ENCODE measurements around the gene KHNYN. TPM values are rescaled to one million over a fixed set of nuclear protein-coding genes. Genes with fewer than 3 reads are reported as not detected.

Gene KHNYN
- total RNA-seq, 1 donor from 2014 or later, result 128 TPM

DNA sequence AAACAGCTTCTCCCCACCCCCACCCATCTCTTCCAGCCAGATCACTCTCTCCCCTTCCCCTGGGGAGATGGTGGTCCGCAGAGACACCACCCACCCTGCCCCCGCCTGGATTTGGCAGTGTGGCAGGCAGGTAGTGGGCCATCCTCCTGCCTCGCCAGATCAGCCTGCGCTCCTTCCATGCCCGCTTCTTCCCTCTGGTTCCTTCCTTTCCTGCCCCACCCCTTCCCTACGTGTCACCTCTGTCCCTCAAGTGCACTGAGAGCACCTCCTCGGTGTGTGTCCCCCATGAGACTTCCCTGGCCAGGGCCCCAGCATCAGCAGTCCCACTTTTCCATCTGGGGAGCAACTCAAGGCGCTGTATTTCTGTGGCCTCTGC is 30.3 kb upstream of the KHNYN start:
- FAIRE-seq, result no peak
- Histone ChIP-seq H3K4me3 (ENCODE audit: low read depth, low read length) (peak overlapping the region; percentile 43), H3K36me3 (ENCODE audit: control insufficient read depth, insufficient read depth, low read length) (no peaks in the 10 kb centered on the region), H3K27me3 (ENCODE audit: control insufficient read depth, insufficient read depth, low read length) (no peaks in the 10 kb centered on the region)
- TF ChIP-seq, protein P1, sequence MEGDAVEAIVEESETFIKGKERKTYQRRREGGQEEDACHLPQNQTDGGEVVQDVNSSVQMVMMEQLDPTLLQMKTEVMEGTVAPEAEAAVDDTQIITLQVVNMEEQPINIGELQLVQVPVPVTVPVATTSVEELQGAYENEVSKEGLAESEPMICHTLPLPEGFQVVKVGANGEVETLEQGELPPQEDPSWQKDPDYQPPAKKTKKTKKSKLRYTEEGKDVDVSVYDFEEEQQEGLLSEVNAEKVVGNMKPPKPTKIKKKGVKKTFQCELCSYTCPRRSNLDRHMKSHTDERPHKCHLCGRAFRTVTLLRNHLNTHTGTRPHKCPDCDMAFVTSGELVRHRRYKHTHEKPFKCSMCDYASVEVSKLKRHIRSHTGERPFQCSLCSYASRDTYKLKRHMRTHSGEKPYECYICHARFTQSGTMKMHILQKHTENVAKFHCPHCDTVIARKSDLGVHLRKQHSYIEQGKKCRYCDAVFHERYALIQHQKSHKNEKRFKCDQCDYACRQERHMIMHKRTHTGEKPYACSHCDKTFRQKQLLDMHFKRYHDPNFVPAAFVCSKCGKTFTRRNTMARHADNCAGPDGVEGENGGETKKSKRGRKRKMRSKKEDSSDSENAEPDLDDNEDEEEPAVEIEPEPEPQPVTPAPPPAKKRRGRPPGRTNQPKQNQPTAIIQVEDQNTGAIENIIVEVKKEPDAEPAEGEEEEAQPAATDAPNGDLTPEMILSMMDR (IDR thresholded peaks at IDR 0.05; ENCODE audit: insufficient read depth, low read length, severe bottlenecking), result no peak
- no peak for DNase-seq (ENCODE audit: low read depth)

DNA sequence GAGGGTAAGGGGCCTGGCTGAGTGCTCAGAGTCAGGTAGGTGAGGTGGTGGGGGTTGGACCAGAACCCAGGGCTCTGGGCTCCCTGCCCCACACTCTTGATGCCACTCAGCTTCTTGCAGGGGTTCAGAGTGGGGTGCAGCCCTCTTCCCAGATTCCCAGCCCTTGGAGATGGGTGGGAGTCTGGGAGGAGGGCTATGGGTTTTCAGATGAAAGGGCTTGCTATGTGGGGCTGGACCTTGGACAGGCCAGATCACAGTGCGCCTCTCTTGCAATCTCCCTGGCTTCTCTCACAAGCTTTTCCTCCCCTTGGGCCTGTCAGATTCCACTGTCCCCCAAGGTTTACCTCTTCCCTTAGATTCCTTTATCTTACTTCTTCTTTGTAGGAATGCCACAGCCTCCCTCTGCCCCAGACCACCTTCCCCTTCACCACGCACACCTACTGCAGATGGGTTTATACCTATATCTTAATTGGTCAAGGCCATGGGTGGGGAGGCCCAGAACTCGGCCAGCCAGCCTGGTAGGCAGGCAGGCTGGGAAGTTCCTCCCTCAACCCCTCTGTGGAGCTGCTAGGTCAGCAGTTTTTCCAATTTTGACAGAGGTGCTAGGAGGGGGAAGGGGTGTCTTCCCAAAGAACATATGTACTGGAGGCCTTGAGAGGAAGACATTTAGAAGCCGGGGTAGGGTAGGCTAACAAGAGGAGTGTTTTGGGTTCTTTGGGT is 29.6 kb upstream of the KHNYN start:
- Histone ChIP-seq H3K36me3 (ENCODE audit: control insufficient read depth, insufficient read depth, low read length) (no peaks in the 10 kb centered on the region), H3K27me3 (ENCODE audit: control insufficient read depth, insufficient read depth, low read length) (no peaks in the 10 kb centered on the region), H3K4me3 (ENCODE audit: low read depth, low read length) (no peak overlapping the region)
- DNase-seq (ENCODE audit: low read depth) (no peak), FAIRE-seq (no peak)
- TF ChIP-seq, protein P1 (IDR thresholded peaks at IDR 0.05; ENCODE audit: insufficient read depth, low read length, severe bottlenecking), result no peak

DNA sequence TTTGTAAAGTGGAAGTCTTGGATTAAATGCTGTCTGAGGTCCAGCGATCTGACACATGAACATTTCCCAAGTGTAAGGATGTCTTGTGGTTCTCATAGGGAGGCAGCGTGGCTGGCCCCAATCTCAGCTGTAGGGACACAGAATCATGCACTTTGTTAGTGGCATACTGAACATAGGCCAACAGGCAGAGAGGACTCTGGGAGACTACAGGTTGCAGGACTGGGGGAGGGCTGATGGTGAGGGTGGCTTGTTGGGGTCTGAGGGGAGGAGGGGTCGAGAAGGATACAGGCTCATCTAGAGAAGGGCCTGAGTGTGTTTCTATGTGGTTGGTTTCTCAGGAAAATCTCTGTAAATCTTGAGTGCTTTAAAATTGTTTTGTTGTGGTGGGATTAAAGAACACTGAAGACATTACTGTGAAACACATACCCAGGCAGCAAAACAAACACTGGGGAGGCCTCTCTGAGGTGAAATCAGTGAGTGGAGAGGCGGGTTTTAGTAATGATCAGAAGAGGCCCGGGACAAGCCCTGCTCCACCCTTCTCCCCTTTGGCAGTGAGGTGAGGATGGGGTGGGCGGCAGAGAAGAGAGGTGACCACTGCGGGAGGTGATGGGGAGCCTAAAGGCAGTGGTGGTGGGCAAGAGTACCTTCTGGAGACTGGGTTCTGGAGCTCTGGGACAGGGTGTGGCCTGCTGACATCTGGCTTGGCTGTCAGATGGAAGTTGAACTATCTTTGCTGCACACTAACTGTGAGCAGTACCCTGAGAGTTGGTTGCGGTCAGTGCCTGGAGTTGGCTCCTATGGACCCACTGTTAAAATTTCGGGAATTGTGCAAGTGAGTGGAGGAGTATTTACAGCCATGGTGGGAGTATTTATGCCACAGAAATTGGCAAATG is 27.7 kb upstream of the KHNYN start:
- Histone ChIP-seq H3K27me3 (ENCODE audit: control insufficient read depth, insufficient read depth, low read length) (no peaks in the 10 kb centered on the region), H3K4me3 (ENCODE audit: low read depth, low read length) (no peak overlapping the region), H3K36me3 (ENCODE audit: control insufficient read depth, insufficient read depth, low read length) (peaks cover 2% of the 10 kb centered on the region)
- FAIRE-seq (no peak), DNase-seq (ENCODE audit: low read depth) (no peak)
- TF ChIP-seq, protein P1 (IDR thresholded peaks at IDR 0.05; ENCODE audit: insufficient read depth, low read length, severe bottlenecking), result no peak

DNA sequence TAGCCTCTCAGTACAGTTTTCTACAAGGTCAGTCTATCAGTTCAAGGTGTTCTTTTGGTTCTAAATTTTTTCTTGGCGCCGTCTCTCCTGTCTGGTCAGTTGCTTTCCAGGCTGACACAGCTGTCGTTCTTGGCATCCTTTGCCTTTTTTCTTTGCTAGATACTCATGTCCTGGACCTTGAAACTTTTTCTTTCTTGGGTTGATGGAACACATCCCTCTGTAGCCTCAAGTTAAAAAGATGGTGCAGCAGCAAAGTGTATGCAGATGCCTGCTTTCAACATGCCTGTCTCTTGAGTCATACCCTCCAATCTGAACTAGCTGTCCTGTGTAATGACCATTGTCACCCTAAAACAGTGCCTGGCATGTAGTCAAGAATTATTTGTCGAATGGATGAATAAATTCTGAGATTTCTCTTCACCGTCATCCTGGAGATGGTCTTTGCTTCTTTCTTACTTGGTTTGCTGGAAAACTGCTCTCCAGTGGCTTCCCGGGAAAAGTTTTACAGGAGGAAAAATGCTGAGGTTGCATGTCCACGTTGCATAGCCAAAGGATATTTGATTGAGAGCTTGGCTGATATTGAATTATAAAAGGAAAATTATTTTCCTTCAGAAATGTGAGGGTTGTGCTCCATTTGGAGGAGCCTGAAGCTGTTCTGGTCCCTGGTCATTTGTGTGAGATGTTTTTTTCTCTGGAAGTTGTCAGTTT is 26.3 kb upstream of the KHNYN start:
- TF ChIP-seq, protein P1 (IDR thresholded peaks at IDR 0.05; ENCODE audit: insufficient read depth, low read length, severe bottlenecking), result no peak
- H3K36me3 ChIP-seq (ENCODE audit: control insufficient read depth, insufficient read depth, low read length), result peaks cover 2% of the 10 kb centered on the region
- peak; percentile 45 for DNase-seq (ENCODE audit: low read depth)
- no peaks in the 10 kb centered on the region for H3K27me3 ChIP-seq (ENCODE audit: control insufficient read depth, insufficient read depth, low read length)
- no peak for FAIRE-seq
- H3K4me3 ChIP-seq (ENCODE audit: low read depth, low read length), result no peak overlapping the region

DNA sequence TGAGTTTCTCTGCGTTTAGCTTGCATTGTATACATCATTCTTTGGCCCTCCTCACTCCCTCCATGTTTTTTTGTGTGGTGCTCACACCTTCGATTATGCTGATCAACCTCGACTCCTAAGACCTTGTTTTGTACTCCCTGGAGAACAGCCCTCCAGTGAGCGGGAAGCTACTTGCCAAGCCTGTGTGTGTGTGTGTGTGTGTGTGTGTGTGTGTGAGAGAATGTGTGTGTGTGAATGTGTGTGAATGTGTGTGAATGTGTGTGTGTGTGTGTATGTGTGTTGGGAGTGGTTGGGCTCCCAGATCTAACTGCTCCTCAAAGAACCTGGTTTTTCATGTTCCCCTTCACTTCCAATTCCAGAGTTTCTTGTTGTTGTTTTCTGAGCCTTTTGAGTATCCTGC is 24.9 kb upstream of the KHNYN start:
- DNase-seq (ENCODE audit: low read depth) (no peak), FAIRE-seq (no peak)
- H3K27me3 ChIP-seq (ENCODE audit: control insufficient read depth, insufficient read depth, low read length), result no peaks in the 10 kb centered on the region
- H3K4me3 ChIP-seq (ENCODE audit: low read depth, low read length), result no peak overlapping the region
- TF ChIP-seq, protein P1 (IDR thresholded peaks at IDR 0.05; ENCODE audit: insufficient read depth, low read length, severe bottlenecking), result no peak
- peaks cover 3% of the 10 kb centered on the region for H3K36me3 ChIP-seq (ENCODE audit: control insufficient read depth, insufficient read depth, low read length)
